Endodermal cell (in vitro differentiated cells): ENCODE results near the gene DUSP16. TPM values are rescaled to one million over a fixed set of nuclear protein-coding genes. Genes with fewer than 3 reads are reported as not detected.

Source experiments
- DNase-seq: peaks from one replicate; pipeline ENCODE4 v3.0.0-alpha.2; 2017
- H3K27ac ChIP-seq: 2 replicates; pipeline ENCODE4 v1.5.1; 2013; ENCODE audit warnings: mild to moderate bottlenecking, low read depth, low read length, moderate library complexity
- H3K27me3 ChIP-seq: 2 replicates; pipeline ENCODE4 v1.6.1; 2013; ENCODE audit warnings: mild to moderate bottlenecking, low read length, moderate library complexity; ENCODE audit not compliant: insufficient read depth, control insufficient read depth, poor library complexity, severe bottlenecking
- H3K36me3 ChIP-seq: 2 replicates; pipeline ENCODE4 v1.7.0; 2013; ENCODE audit warnings: mild to moderate bottlenecking, low read length, moderate library complexity; ENCODE audit not compliant: control insufficient read depth, insufficient read depth
- H3K4me1 ChIP-seq: one replicate; pipeline ENCODE4 v1.7.0; 2013; ENCODE audit warnings: low read length; ENCODE audit not compliant: control insufficient read depth, insufficient read depth
- H3K4me3 ChIP-seq: 2 replicates; pipeline ENCODE4 v1.5.1; 2013; ENCODE audit warnings: mild to moderate bottlenecking, low read length, moderate library complexity
- H3K9ac ChIP-seq: 2 replicates; pipeline ENCODE4 v1.6.1; 2013; ENCODE audit warnings: mild to moderate bottlenecking, low read length, moderate library complexity; ENCODE audit not compliant: poor library complexity, severe bottlenecking; ENCODE audit errors: extremely low read depth
- H3K9me3 ChIP-seq: 2 replicates; pipeline ENCODE4 v1.6.1; 2013; ENCODE audit warnings: mild to moderate bottlenecking, low read length, moderate library complexity; ENCODE audit not compliant: control insufficient read depth
- H3K27ac Mint-ChIP-seq: 2 replicates; pipeline ENCODE4 v1.8.0; 2020; ENCODE audit warnings: mixed read lengths
- H3K27me3 Mint-ChIP-seq: 2 replicates; pipeline ENCODE4 v1.8.0; 2021; ENCODE audit warnings: mild to moderate bottlenecking, mixed read lengths; ENCODE audit not compliant: insufficient read depth
- H3K36me3 Mint-ChIP-seq: 2 replicates; pipeline ENCODE4 v1.8.0; 2020; ENCODE audit warnings: low read depth, mixed read lengths
- H3K4me1 Mint-ChIP-seq: 2 replicates; pipeline ENCODE4 v1.8.0; 2020; ENCODE audit warnings: mixed read lengths
- H3K4me3 Mint-ChIP-seq: 2 replicates; pipeline ENCODE4 v1.8.0; 2020; ENCODE audit warnings: mild to moderate bottlenecking, moderate library complexity, mixed read lengths
- H3K9me3 Mint-ChIP-seq: 2 replicates; pipeline ENCODE4 v1.8.0; 2020; ENCODE audit warnings: mild to moderate bottlenecking, mixed read lengths
- WGBS, 2 experiments: methylation state at CpG; one replicate each; pipeline versions ENCODE4 v1.1.5 to v1.1.7; 2013; ENCODE audit warnings: missing lambda C conversion rate in 2 of 2, mixed read lengths in 1 of 2; ENCODE audit not compliant: insufficient coverage in 1 of 2, insufficient read length in 1 of 2; 5-methylcytosine and 5-hydroxymethylcytosine counted together
- total RNA-seq, 2 donors: library from RNA; stranded (reverse); fragmentation: NEBNext Ultra II Directional in 1 of 2; extraction: Animal tissue kit (Norgen Biotek cat#: 25700) in 1 of 2; gene quantifications; 2 replicates in 1 of 2; 3 replicates in 1 of 2; pipeline ENCODE4 v1.2.1, GENCODE V29; 2021
- TF ChIP-seq, protein P1 (sequence below): fragments of 200-600 bp; sonication (generic); conservative IDR thresholded peaks from 2 replicates; pipeline ENCODE4 v1.5.0; 2021; ENCODE audit warnings: antibody characterized with exemption, mild to moderate bottlenecking

DUSP16 gene
- total RNA-seq, 2 donors from 2014 or later, result 28.1 to 42.5 TPM

DNA sequence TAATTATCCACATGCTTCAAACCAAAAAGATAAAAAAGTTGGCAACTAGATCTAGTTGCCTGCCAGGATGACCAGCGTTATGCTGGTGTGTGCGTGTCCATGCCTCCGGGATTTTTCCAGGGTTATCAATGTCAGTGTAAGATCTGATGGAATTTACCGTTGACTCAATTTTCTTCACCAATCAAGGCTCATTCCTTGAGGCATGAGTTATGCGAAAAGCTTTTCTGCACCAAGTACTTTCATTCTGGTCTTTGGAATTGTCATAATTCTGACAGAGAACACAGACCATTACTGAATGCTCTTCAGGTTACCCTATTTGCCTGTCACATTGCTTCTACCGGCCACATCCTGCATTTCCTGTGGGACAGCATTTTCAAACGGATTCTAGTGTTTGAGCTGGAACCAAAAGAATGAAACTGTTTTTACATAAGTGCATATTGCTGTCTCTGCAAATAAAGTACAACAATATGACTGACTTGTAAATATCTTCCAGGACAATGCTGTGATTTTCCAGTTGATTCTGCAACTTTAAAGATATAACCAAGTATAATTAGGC is 91.8 kb downstream of the DUSP16 start:
- no peak overlapping the region for H3K9ac ChIP-seq
- Mint-ChIP-seq H3K9me3 (peaks cover 24% of the 10 kb centered on the region), H3K36me3 (peaks cover 64% of the 10 kb centered on the region), H3K27me3 (peaks cover 6% of the 10 kb centered on the region), H3K4me3 (no peak overlapping the region), H3K27ac (no peak overlapping the region), H3K4me1 (peaks cover 15% of the 10 kb centered on the region)
- no peaks in the 10 kb centered on the region for H3K27me3 ChIP-seq
- H3K4me1 ChIP-seq, result no peaks in the 10 kb centered on the region
- H3K4me3 ChIP-seq, result no peak overlapping the region
- WGBS, 2 experiments, result 89% methylated on average over 7 of the region's 7 CpGs
- TF ChIP-seq, protein P1, sequence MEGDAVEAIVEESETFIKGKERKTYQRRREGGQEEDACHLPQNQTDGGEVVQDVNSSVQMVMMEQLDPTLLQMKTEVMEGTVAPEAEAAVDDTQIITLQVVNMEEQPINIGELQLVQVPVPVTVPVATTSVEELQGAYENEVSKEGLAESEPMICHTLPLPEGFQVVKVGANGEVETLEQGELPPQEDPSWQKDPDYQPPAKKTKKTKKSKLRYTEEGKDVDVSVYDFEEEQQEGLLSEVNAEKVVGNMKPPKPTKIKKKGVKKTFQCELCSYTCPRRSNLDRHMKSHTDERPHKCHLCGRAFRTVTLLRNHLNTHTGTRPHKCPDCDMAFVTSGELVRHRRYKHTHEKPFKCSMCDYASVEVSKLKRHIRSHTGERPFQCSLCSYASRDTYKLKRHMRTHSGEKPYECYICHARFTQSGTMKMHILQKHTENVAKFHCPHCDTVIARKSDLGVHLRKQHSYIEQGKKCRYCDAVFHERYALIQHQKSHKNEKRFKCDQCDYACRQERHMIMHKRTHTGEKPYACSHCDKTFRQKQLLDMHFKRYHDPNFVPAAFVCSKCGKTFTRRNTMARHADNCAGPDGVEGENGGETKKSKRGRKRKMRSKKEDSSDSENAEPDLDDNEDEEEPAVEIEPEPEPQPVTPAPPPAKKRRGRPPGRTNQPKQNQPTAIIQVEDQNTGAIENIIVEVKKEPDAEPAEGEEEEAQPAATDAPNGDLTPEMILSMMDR, result no peak
- DNase-seq, result no peak
- H3K27ac ChIP-seq, result no peak overlapping the region
- H3K36me3 ChIP-seq, result peaks cover 9% of the 10 kb centered on the region
- peaks cover 12% of the 10 kb centered on the region for H3K9me3 ChIP-seq

DNA sequence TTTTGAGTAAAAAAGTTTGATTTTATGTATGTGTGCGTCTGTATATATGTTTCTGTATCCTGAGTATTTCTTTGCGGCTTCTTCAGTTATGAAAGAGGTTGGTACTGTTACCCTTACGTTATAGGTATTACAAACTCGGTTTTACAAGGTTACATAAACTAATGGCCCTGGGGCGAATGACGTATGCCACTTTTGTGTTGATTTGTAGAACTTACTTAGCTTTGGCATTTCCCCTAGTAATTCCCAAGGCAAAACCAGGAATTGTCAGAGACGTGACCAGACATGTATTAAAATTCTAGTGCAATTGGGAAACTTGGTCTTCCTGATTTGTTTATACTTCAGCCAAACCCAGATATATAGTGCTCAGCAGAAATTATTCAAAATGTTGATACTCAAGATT is 93.3 kb downstream of the DUSP16 start:
- Mint-ChIP-seq H3K4me3 (no peak overlapping the region), H3K4me1 (peaks cover 6% of the 10 kb centered on the region), H3K36me3 (peaks cover 60% of the 10 kb centered on the region), H3K27ac (no peak overlapping the region), H3K9me3 (peaks cover 24% of the 10 kb centered on the region), H3K27me3 (peaks cover 19% of the 10 kb centered on the region)
- no peak overlapping the region for H3K9ac ChIP-seq
- H3K4me3 ChIP-seq, result no peak overlapping the region
- no peak for DNase-seq
- H3K4me1 ChIP-seq, result no peaks in the 10 kb centered on the region
- no peak overlapping the region for H3K27ac ChIP-seq
- 92 to 98% methylated on average over 7 of the region's 7 CpGs for WGBS, 2 experiments
- TF ChIP-seq, protein P1, result no peak
- peaks cover 12% of the 10 kb centered on the region for H3K9me3 ChIP-seq
- H3K27me3 ChIP-seq, result no peaks in the 10 kb centered on the region
- no peaks in the 10 kb centered on the region for H3K36me3 ChIP-seq

DNA sequence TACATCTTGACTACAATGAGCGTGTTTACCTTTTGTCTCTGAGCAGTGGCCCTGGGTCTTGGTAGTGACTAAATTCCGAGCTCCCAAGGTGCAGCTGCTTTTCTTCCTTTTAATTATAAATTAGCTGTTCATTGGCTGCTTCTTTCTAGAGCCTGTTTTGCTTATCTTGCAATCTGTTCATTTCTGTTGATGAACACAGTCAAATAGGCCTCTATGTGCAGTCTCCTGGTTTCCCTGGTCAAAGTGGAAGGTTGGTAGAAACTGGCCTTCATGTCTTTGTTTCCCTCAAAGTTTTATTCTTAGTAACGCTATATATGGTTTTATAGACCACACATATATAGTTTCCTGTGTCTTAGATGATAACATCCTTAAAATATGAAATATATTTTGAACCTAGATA is 94.1 kb downstream of the DUSP16 start:
- DNase-seq, result no peak
- H3K27ac ChIP-seq, result no peak overlapping the region
- H3K4me1 Mint-ChIP-seq, result peaks cover 8% of the 10 kb centered on the region
- peaks cover 12% of the 10 kb centered on the region for H3K9me3 ChIP-seq
- TF ChIP-seq, protein P1, result no peak
- no peaks in the 10 kb centered on the region for H3K4me1 ChIP-seq
- no peak overlapping the region for H3K4me3 ChIP-seq
- WGBS, 2 experiments, result 93% methylated on average over 2 of the region's 3 CpGs
- H3K27me3 ChIP-seq, result no peaks in the 10 kb centered on the region
- peaks cover 56% of the 10 kb centered on the region for H3K36me3 Mint-ChIP-seq
- no peak overlapping the region for H3K4me3 Mint-ChIP-seq
- peaks cover 24% of the 10 kb centered on the region for H3K9me3 Mint-ChIP-seq
- H3K27me3 Mint-ChIP-seq, result peaks cover 25% of the 10 kb centered on the region
- H3K27ac Mint-ChIP-seq, result no peak overlapping the region
- no peak overlapping the region for H3K9ac ChIP-seq
- no peaks in the 10 kb centered on the region for H3K36me3 ChIP-seq
